GM12878 (cell line): ENCODE measurements around the gene PLXNA4.

ENCODE experiments used
- CREB1 ChIP-seq: IDR thresholded peaks from 2 replicates; pipeline ENCODE4 v1.6.1; 2012; ENCODE audit warnings: low read depth, mild to moderate bottlenecking, inconsistent platforms
- FOXK2 ChIP-seq: fragments of 450-650 bp; IDR thresholded peaks from 2 replicates; pipeline ENCODE4 v1.6.1; 2017; ENCODE audit warnings: mild to moderate bottlenecking, moderate library complexity
- HCFC1 ChIP-seq: fragments of 150-350 bp; IDR thresholded peaks from 2 replicates; pipeline ENCODE4 v1.6.1; 2014; ENCODE audit warnings: low read length
- JUNB ChIP-seq: IDR thresholded peaks from 2 replicates; pipeline ENCODE4 v1.6.1; 2016; ENCODE audit warnings: antibody characterized with exemption, mild to moderate bottlenecking
- NR2C2 ChIP-seq: IDR thresholded peaks from 2 replicates; pipeline ENCODE4 v1.6.1; 2011; ENCODE audit warnings: borderline replicate concordance, low read depth; ENCODE audit not compliant: control insufficient read depth, insufficient read length
- POLR2AphosphoS2 ChIP-seq: IDR thresholded peaks from 2 replicates; pipeline ENCODE4 v1.6.1; 2011; ENCODE audit warnings: low read depth, mild to moderate bottlenecking, low read length, improper control_type of control experiment, moderate library complexity
- STAT1 ChIP-seq: fragments of 450-650 bp; conservative IDR thresholded peaks from 2 replicates; pipeline ENCODE4 v1.6.1; 2014; ENCODE audit warnings: antibody characterized with exemption, mild to moderate bottlenecking
- TARDBP ChIP-seq: IDR thresholded peaks from 2 replicates; pipeline ENCODE4 v1.6.1; 2016; ENCODE audit warnings: borderline replicate concordance
- TF ChIP-seq, protein P1 (sequence below): IDR thresholded peaks from 2 replicates; pipeline ENCODE4 v1.6.1; 2011; ENCODE audit warnings: low read depth, low read length, improper control_type of control experiment, borderline replicate concordance
- TF ChIP-seq, protein P2 (sequence below): fragments of 150-350 bp; IDR thresholded peaks from 2 replicates; pipeline ENCODE4 v1.6.1; 2016; ENCODE audit warnings: low read depth, low read length

- no peak for TF ChIP-seq HCFC1
- no peak for TF ChIP-seq POLR2AphosphoS2
- TF ChIP-seq JUNB: no peak
- no peak for TF ChIP-seq NR2C2
- no peak for TF ChIP-seq TARDBP
- TF ChIP-seq FOXK2: no peak
- TF ChIP-seq, protein P1, sequence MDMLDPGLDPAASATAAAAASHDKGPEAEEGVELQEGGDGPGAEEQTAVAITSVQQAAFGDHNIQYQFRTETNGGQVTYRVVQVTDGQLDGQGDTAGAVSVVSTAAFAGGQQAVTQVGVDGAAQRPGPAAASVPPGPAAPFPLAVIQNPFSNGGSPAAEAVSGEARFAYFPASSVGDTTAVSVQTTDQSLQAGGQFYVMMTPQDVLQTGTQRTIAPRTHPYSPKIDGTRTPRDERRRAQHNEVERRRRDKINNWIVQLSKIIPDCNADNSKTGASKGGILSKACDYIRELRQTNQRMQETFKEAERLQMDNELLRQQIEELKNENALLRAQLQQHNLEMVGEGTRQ: no peak
- no peak for TF ChIP-seq STAT1
- TF ChIP-seq, protein P2, sequence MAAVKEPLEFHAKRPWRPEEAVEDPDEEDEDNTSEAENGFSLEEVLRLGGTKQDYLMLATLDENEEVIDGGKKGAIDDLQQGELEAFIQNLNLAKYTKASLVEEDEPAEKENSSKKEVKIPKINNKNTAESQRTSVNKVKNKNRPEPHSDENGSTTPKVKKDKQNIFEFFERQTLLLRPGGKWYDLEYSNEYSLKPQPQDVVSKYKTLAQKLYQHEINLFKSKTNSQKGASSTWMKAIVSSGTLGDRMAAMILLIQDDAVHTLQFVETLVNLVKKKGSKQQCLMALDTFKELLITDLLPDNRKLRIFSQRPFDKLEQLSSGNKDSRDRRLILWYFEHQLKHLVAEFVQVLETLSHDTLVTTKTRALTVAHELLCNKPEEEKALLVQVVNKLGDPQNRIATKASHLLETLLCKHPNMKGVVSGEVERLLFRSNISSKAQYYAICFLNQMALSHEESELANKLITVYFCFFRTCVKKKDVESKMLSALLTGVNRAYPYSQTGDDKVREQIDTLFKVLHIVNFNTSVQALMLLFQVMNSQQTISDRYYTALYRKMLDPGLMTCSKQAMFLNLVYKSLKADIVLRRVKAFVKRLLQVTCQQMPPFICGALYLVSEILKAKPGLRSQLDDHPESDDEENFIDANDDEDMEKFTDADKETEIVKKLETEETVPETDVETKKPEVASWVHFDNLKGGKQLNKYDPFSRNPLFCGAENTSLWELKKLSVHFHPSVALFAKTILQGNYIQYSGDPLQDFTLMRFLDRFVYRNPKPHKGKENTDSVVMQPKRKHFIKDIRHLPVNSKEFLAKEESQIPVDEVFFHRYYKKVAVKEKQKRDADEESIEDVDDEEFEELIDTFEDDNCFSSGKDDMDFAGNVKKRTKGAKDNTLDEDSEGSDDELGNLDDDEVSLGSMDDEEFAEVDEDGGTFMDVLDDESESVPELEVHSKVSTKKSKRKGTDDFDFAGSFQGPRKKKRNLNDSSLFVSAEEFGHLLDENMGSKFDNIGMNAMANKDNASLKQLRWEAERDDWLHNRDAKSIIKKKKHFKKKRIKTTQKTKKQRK: no peak
- TF ChIP-seq CREB1: no peak
Measured at GRCh38 chr7:132394283-132395198, 181.7 kb downstream of the PLXNA4 start.
